ENCODE measurements around the gene KCNMA1.

The KCNMA1 gene

GRCh38 chr10:77631241-77631640 is 6.4 kb downstream of the KCNMA1 start:
- DNase-seq, result no peak

- no peak for DNase-seq
These were observed 7.1 kb downstream of the KCNMA1 start for GRCh38 chr10:77630507-77630848.

GRCh38 chr10:77629775-77630506 is 7.7 kb downstream of the KCNMA1 start:
- no peak for DNase-seq

GRCh38 chr10:77628906-77629730 is 8.5 kb downstream of the KCNMA1 start:
- no peak for DNase-seq

- DNase-seq, result no peak
These were observed 11.2 kb downstream of the KCNMA1 start for GRCh38 chr10:77626266-77626935.

- no peak for DNase-seq
These were observed 12.2 kb downstream of the KCNMA1 start for GRCh38 chr10:77625379-77625778.

GRCh38 chr10:77622889-77623291 is 14.7 kb downstream of the KCNMA1 start:
- DNase-seq, result no peak

- DNase-seq, result no peak
These were observed 16.9 kb downstream of the KCNMA1 start for GRCh38 chr10:77620731-77621130.

- DNase-seq, result no peak
These were observed 17.5 kb downstream of the KCNMA1 start for GRCh38 chr10:77619964-77620703.

GRCh38 chr10:77618117-77618516 is 19.5 kb downstream of the KCNMA1 start:
- no peak for DNase-seq

- no peak for DNase-seq
These were observed 20.8 kb downstream of the KCNMA1 start for GRCh38 chr10:77616766-77617165.

GRCh38 chr10:77614778-77615625 is 22.6 kb downstream of the KCNMA1 start:
- DNase-seq, result no peak

- DNase-seq, result no peak
These were observed 24.0 kb downstream of the KCNMA1 start for GRCh38 chr10:77613476-77614130.

- DNase-seq, result no peak
These were observed 25.9 kb downstream of the KCNMA1 start for GRCh38 chr10:77611670-77612069.

GRCh38 chr10:77611221-77611620 is 26.4 kb downstream of the KCNMA1 start:
- no peak for DNase-seq

GRCh38 chr10:77609781-77610272 is 27.8 kb downstream of the KCNMA1 start:
- no peak for DNase-seq

- DNase-seq, result no peak
These were observed 29.3 kb downstream of the KCNMA1 start for GRCh38 chr10:77608281-77608680.

GRCh38 chr10:77606751-77607150 is 30.9 kb downstream of the KCNMA1 start:
- DNase-seq, result no peak

- DNase-seq, result no peak
These were observed 32.1 kb downstream of the KCNMA1 start for GRCh38 chr10:77605466-77605865.

- DNase-seq, result no peak
These were observed 32.7 kb downstream of the KCNMA1 start for GRCh38 chr10:77604941-77605351.

GRCh38 chr10:77604063-77604462 is 33.5 kb downstream of the KCNMA1 start:
- no peak for DNase-seq

Measured in activated gamma-delta T cell treated with Interleukin-2 at 50 U/mL for 16 hours (primary cell).